K562 (cell line): ENCODE results near the gene ZNF652. TPM values are rescaled to one million over a fixed set of nuclear protein-coding genes. Genes with fewer than 3 reads are reported as not detected.

Experiments
- ATAC-seq: fragments of 200-7000 bp; cut with Tn5 transposase; 3 replicates; pipeline ENCODE4 v1.9.1; 2020; ENCODE audit warnings: moderate library complexity
- BruUV-seq: library from RNA; stranded (reverse); fragments of 400-500 nt; replicated peaks from 2 replicates; lab custom pipeline; 2021; lab: Mats Ljungman, UMichigan
- CTCF ChIA-PET: fragments of 300-600 bp; formaldehyde crosslinking; extraction: SDS; loops from one replicate; lab custom pipeline; 2021; ENCODE audit warnings: low intra/inter-chr PET ratio; lab: Yijun Ruan, JAX
- POLR2A ChIA-PET: fragments of 300-600, 350-650 bp; sonication (Branson Sonifier 250); formaldehyde crosslinking; extraction: SDS; loops from one replicate; lab custom pipeline; 2021; ENCODE audit warnings: antibody characterized with exemption, inconsistent platforms; lab: Yijun Ruan, JAX
- DNase-seq, 4 experiments: peaks; one replicate each; pipeline versions ENCODE4 v3.0.0 to v3.0.0-alpha.2; 2011 to 2018; ENCODE audit warnings: low spot score in 3 of 4, mixed read lengths in 3 of 4; ENCODE audit errors: extremely low read depth in 1 of 4
- FAIRE-seq: peaks from 2 replicates; lab custom pipeline; 2011; peaks lifted over from hg19 to GRCh38; lab: Jason Lieb, UNC
- H2AFZ ChIP-seq: 2 replicates; pipeline ENCODE4 v1.6.0; 2011; ENCODE audit warnings: low read depth, low read length, control low read depth, inconsistent platforms
- H3K27ac ChIP-seq: fragments of 200-600 bp; 3 replicates; pipeline ENCODE4 v1.8.0; 2011; ENCODE audit warnings: low read depth, mild to moderate bottlenecking, control low read depth, inconsistent platforms, low read length, moderate library complexity, mixed read lengths; ENCODE audit errors: extremely low read depth
- H3K27me3 ChIP-seq, 2 experiments: fragments of 300-600 bp in 1 of 2; 2 replicates in 1 of 2; 3 replicates in 1 of 2; pipeline versions ENCODE4 v1.6.0 to v1.8.0; 2011; ENCODE audit warnings: inconsistent platforms in 2 of 2, low read length in 2 of 2, mild to moderate bottlenecking in 1 of 2, mixed read lengths in 1 of 2, moderate library complexity in 1 of 2; ENCODE audit not compliant: control insufficient read depth in 2 of 2, insufficient read depth in 2 of 2
- H3K36me3 ChIP-seq: fragments of 300-600 bp; 3 replicates; pipeline ENCODE4 v1.8.0; 2011; ENCODE audit warnings: mild to moderate bottlenecking, low read length, inconsistent platforms; ENCODE audit not compliant: control insufficient read depth, insufficient read depth
- H3K4me1 ChIP-seq, 2 experiments: fragments of 200-600 bp in 1 of 2; replicated peaks in 1 of 2; 2 replicates in 1 of 2; 3 replicates in 1 of 2; pipeline versions ENCODE4 v1.5.1 to v1.8.0; 2011; ENCODE audit warnings: inconsistent platforms in 2 of 2, low read length in 2 of 2, mild to moderate bottlenecking in 1 of 2, mixed read lengths in 1 of 2, moderate library complexity in 1 of 2; ENCODE audit not compliant: control insufficient read depth in 2 of 2, insufficient read depth in 2 of 2
- H3K4me2 ChIP-seq: 2 replicates; pipeline ENCODE4 v1.6.1; 2011; ENCODE audit warnings: low read length, control low read depth, inconsistent platforms, mixed read lengths; ENCODE audit not compliant: insufficient read depth
- H3K4me3 ChIP-seq: fragments of 200-600 bp; sonication (generic), shearing (Covaris generic); 2 replicates; pipeline ENCODE4 v1.5.1; 2016; ENCODE audit warnings: control low read depth, inconsistent platforms
- H3K79me2 ChIP-seq: fragments of 200-600 bp; 3 replicates; pipeline ENCODE4 v1.8.0; 2011; ENCODE audit warnings: low read length, inconsistent platforms; ENCODE audit not compliant: control insufficient read depth, insufficient read depth
- H3K9ac ChIP-seq, 2 experiments: 2 replicates each; pipeline versions ENCODE4 v1.6.0 to v1.6.1; 2011; ENCODE audit warnings: low read depth in 2 of 2, low read length in 2 of 2, control low read depth in 1 of 2, inconsistent platforms in 1 of 2, mild to moderate bottlenecking in 1 of 2, mixed read lengths in 1 of 2; ENCODE audit not compliant: insufficient read depth in 1 of 2
- H3K9me1 ChIP-seq: one replicate; pipeline ENCODE4 v1.6.0; 2011; ENCODE audit warnings: inconsistent platforms, mild to moderate bottlenecking, low read length, moderate library complexity; ENCODE audit not compliant: control insufficient read depth, insufficient read depth
- H3K9me3 ChIP-seq: replicated peaks from 2 replicates; pipeline ENCODE4 v1.5.1; 2011; ENCODE audit warnings: low read depth, low read length, inconsistent platforms; ENCODE audit not compliant: control insufficient read depth, insufficient read depth
- H4K20me1 ChIP-seq: replicated peaks from 2 replicates; pipeline ENCODE4 v1.6.1; 2011; ENCODE audit warnings: low read length, inconsistent platforms, mixed read lengths; ENCODE audit not compliant: control insufficient read depth, insufficient read depth
- CEBPB ChIP-seq: fragments of 450-650 bp; IDR thresholded peaks from 2 replicates; pipeline ENCODE4 v1.6.1; 2016; ENCODE audit warnings: missing genetic modification characterization, missing compliant biosample characterization
- CEBPG ChIP-seq, 3 experiments: fragments of 200-800 bp in 1 of 3; sonication (Bioruptor generic) in 1 of 3; sonication (generic) in 1 of 3; formaldehyde crosslinking in 1 of 3; IDR thresholded peaks in 2 of 3; conservative IDR thresholded peaks in 1 of 3; 2 replicates each; pipeline versions ENCODE4 v1.6.1 to v1.8.0; 2016 to 2022; ENCODE audit warnings: missing compliant biosample characterization in 2 of 3, missing genetic modification characterization in 2 of 3, mild to moderate bottlenecking in 1 of 3, missing genetic modification reagents in 1 of 3
- FIP1L1 ChIP-seq: fragments of 200-400 bp; formaldehyde crosslinking; IDR thresholded peaks from 2 replicates; pipeline ENCODE4 v1.6.1; 2018; ENCODE audit warnings: mild to moderate bottlenecking, low read depth, low read length; ENCODE audit not compliant: poor library complexity, severe bottlenecking
- KAT8 ChIP-seq: fragments of 450-650 bp; IDR thresholded peaks from 2 replicates; pipeline ENCODE4 v1.6.1; 2016; ENCODE audit warnings: low read depth, mild to moderate bottlenecking
- MEIS2 ChIP-seq: fragments of 450-650 bp; IDR thresholded peaks from 2 replicates; pipeline ENCODE4 v1.6.1; 2014; ENCODE audit warnings: mild to moderate bottlenecking; ENCODE audit not compliant: partially characterized antibody
- PHB2 ChIP-seq: fragments of 450-650 bp; IDR thresholded peaks from 2 replicates; pipeline ENCODE4 v1.6.1; 2017; ENCODE audit warnings: low read depth
- ZNF76 ChIP-seq: fragments of 250-450 bp; sonication (Bioruptor Pico); IDR thresholded peaks from 2 replicates; pipeline ENCODE4 v1.4.0; 2020; ENCODE audit warnings: mild to moderate bottlenecking, moderate library complexity, borderline replicate concordance
- in situ Hi-C: fragments of 300-500 bp; cut with MboI; formaldehyde crosslinking; loops from 4 replicates; pipeline ENCODE4 v1.15.0; 2018; ENCODE audit warnings: inconsistent platforms, mixed read lengths
- intact Hi-C: fragments of 100-400 bp; cut with micrococcal nuclease; formaldehyde crosslinking; loops from 2 replicates; pipeline ENCODE4 v1.14.2; 2022
- polyA plus RNA-seq, 8 experiments: library from polyadenylated mRNA; depleted of rRNA in 4 of 8; stranded (reverse) in 5 of 8; unstranded in 3 of 8; fragments of >200 nt; fragmentation: Nextera tagmentation in 2 of 8; fragmentation: Illumina TruSeq in 1 of 8; extraction: Ambion mirVana in 2 of 8; extraction: Trizol in 1 of 8; gene quantifications; 2 replicates each; pipeline versions ENCODE4 v1.2.1 to v1.2.3, GENCODE V29; 2011 to 2014; ENCODE audit warnings: inconsistent platforms in 1 of 8, missing spikeins in 1 of 8
- total RNA-seq, 7 experiments: library from RNA; depleted of rRNA in 6 of 7; stranded (reverse); fragments of >200 nt in 6 of 7; fragmentation: Illumina TruSeq in 2 of 7; extraction: Trizol in 2 of 7; gene quantifications; 2 replicates each; pipeline versions ENCODE4 v1.2.1 to v1.2.3, GENCODE V29; 2011 to 2021; ENCODE audit warnings: low replicate concordance in 1 of 7
- TF ChIP-seq, protein P1 (sequence below): fragments of 450-650 bp; IDR thresholded peaks from 2 replicates; pipeline ENCODE4 v1.6.1; 2016
- TF ChIP-seq, protein P2 (sequence below), 2 experiments: IDR thresholded peaks in 1 of 2; conservative IDR thresholded peaks in 1 of 2; 2 replicates each; pipeline ENCODE4 v1.6.1; 2016; ENCODE audit warnings: low read depth in 2 of 2, mild to moderate bottlenecking in 1 of 2, missing compliant biosample characterization in 1 of 2, missing genetic modification characterization in 1 of 2, moderate library complexity in 1 of 2

The ZNF652 gene
- total and polyA plus RNA-seq, 9 of the 15 experiments (the other 6 are each of a cell fraction or from before 2014, with no cell fraction given): 5.1 to 15.5 (median 7.8) TPM

DNA sequence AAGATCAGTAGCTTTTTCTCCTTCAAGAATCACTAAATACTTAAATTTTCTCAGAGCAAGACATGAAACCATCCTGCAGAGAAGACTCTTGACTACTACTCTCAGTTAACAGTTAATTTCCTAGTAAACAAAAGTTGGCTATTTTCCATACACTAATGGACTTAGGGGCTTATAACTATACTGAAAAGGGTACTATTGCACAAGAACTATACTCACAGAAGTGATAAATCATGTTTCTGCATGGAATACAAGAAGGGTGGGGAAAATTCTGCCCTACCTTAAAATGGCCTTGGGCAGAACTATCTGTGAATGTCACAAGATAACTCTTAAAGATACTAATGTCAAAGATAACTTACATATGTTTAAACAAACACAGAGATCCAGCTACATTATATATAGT is 12.5 kb downstream of the ZNF652 start:
- peaks cover 5% of the 10 kb centered on the region; the same call in 1 of the 3 replicates for H3K36me3 ChIP-seq
- H2AFZ ChIP-seq: no peak overlapping the region
- no peaks in the 10 kb centered on the region; the same call in 1 of the 2 replicates for H3K9me3 ChIP-seq
- BruUV-seq: no TSS peak
- H3K27me3 ChIP-seq: no peaks in the 10 kb centered on the region
- intact Hi-C loops: no loop called here
- H3K9me1 ChIP-seq: no peaks in the 10 kb centered on the region
- DNase-seq (no peak), FAIRE-seq (no peak), ATAC-seq (no peak)
- ChIA-PET CTCF (interaction anchor here (0.6 kb wide), 1 partner anchor 394 kb away, joined by 3 read pairs; no protein-coding TSS in a partner anchor), POLR2A (interaction anchor here (0.9 to 1.1 kb wide), 2 partner anchors 10 to 15 kb away, joined by 3 read pairs; no protein-coding TSS in a partner anchor)
- no peak overlapping the region for H3K4me2 ChIP-seq
- H3K9ac ChIP-seq: no peak overlapping the region
- no peaks in the 10 kb centered on the region for H3K4me1 ChIP-seq
- H3K27ac ChIP-seq: no peak overlapping the region
- H4K20me1 ChIP-seq: no peaks in the 10 kb centered on the region
- TF ChIP-seq ZNF76 (CRISPR knock-in tag) (no peak), CEBPG (CRISPR knock-in tag; IDR thresholded peaks at IDR 0.05) (no peak), CEBPG (tag; conservative IDR thresholded peaks at IDR 0.05 in 1 of 2, IDR thresholded peaks at IDR 0.05 in 1 of 2) (peak; percentile 26 to 32; a peak in 2 of 4 replicates), MEIS2 (peak; percentile 35), KAT8 (no peak), FIP1L1 (no peak), CEBPB (tag) (peak; percentile 79), PHB2 (no peak)
- TF ChIP-seq, protein P1, sequence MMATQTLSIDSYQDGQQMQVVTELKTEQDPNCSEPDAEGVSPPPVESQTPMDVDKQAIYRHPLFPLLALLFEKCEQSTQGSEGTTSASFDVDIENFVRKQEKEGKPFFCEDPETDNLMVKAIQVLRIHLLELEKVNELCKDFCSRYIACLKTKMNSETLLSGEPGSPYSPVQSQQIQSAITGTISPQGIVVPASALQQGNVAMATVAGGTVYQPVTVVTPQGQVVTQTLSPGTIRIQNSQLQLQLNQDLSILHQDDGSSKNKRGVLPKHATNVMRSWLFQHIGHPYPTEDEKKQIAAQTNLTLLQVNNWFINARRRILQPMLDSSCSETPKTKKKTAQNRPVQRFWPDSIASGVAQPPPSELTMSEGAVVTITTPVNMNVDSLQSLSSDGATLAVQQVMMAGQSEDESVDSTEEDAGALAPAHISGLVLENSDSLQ: 0 out of 2 replicates have a peak, but pooled peaks have one; percentile 7
- TF ChIP-seq, protein P2, sequence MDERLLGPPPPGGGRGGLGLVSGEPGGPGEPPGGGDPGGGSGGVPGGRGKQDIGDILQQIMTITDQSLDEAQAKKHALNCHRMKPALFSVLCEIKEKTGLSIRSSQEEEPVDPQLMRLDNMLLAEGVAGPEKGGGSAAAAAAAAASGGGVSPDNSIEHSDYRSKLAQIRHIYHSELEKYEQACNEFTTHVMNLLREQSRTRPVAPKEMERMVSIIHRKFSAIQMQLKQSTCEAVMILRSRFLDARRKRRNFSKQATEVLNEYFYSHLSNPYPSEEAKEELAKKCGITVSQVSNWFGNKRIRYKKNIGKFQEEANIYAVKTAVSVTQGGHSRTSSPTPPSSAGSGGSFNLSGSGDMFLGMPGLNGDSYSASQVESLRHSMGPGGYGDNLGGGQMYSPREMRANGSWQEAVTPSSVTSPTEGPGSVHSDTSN (CRISPR knock-in tag; IDR thresholded peaks at IDR 0.05; ENCODE audit: low read depth): no peak
- TF ChIP-seq, protein P2 (tag; conservative IDR thresholded peaks at IDR 0.05; ENCODE audit: low read depth): peak; percentile 65
- H3K79me2 ChIP-seq: peaks cover 17% of the 10 kb centered on the region; the same call in 2 of the 3 replicates
- in situ Hi-C loops: no loop called here
- H3K4me3 ChIP-seq: no peak overlapping the region
